ENCODE results near the gene SRGAP2C. TPM values are rescaled to one million over a fixed set of nuclear protein-coding genes. Genes with fewer than 3 reads are reported as not detected.
"Not testable (repeated sequence)": the region's sequence is repeated elsewhere in the genome, so short reads cannot be mapped to it uniquely, and the experiment has no call there.

The SRGAP2C gene
- total RNA-seq, 4 donors from 2014 or later = 32.6 to 41.5 (median 36.1) TPM

DNA sequence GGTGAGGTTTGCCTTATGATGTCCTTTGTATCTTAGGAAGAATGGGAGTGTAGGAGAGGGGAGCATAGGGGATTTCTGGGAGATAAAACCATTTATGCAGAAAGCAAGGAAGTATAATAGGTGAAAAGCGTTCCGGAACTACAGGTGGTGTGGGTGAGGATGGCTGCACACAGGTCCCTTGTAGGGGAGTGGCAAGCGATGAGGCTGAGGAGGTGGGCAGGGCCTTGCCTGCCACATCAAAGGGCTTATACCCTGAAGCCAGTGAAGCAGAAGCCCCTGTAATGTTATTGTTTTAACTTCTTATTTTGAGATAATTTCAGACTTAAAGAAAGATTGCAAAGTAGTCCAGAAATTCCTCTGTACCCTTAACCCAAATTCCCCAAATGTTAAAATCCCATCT lies 159.6 kb downstream of the SRGAP2C start:
- H3K4me3 ChIP-seq; H3K9me3 ChIP-seq; DNase-seq (ENCODE audit: extremely low spot score); H3K4me1 ChIP-seq; intact Hi-C loops (cut with DNase I); H3K27me3 ChIP-seq; H3K36me3 ChIP-seq; H3K27ac ChIP-seq (replicated peaks in 1 of 4): not testable (repeated sequence)
- WGBS = no CpG with 5 or more reads among the region's 3 CpGs

DNA sequence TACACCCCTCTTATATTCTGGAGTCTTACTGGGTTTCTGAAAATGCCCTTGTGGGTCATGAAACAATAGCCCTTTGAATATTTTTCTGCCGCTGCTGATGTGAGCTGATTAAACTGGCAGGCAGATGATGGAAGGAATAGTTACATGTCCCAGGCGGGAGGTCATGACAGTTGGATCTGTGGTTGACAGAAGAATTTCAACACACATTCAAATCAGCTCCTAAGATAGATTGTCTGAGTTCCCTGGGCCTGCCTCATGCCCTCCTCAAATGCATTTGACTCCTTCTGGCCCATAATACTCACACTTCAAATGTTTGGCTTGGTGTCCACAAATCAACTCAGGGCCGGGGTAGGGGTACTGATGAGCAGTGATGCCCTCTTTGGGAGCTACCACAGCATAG lies 161.9 kb downstream of the SRGAP2C start:
- H3K36me3 ChIP-seq; H3K9me3 ChIP-seq; H3K27ac ChIP-seq (replicated peaks in 1 of 4); H3K27me3 ChIP-seq; DNase-seq (ENCODE audit: extremely low spot score); H3K4me3 ChIP-seq; intact Hi-C loops (cut with DNase I); H3K4me1 ChIP-seq: not testable (repeated sequence)
- 84% methylated on average over 3 of the region's 3 CpGs for WGBS

GRCh38 chr1:121347476-121347875 lies 162.7 kb downstream of the SRGAP2C start:
- H3K4me3 ChIP-seq; intact Hi-C loops (cut with DNase I); H3K36me3 ChIP-seq; DNase-seq (ENCODE audit: extremely low spot score); H3K27ac ChIP-seq (replicated peaks in 1 of 4); H3K4me1 ChIP-seq; H3K27me3 ChIP-seq; H3K9me3 ChIP-seq: not testable (repeated sequence)
- WGBS = 64% methylated on average over 1 of the region's 5 CpGs

DNA sequence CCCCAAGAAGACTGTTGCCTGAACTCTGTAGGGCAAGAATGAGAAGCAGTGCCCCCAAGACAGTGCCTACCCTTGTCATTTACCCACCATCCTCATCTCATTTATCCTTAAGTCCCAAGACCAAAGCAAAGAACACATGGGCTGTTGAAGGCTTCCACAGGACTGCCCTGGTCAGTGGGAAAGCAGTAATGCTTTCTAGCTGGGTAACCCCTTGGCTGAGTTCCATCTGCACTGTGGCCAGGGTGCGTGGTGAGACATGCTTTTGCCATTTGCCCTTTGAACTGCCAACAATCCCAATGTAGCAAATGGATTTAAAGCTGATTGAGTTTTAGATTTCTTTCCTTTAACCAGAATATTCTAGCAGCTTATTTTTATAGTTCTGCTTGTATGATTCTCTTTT lies 163.3 kb downstream of the SRGAP2C start:
- H3K27me3 ChIP-seq; H3K4me1 ChIP-seq; H3K4me3 ChIP-seq; H3K27ac ChIP-seq (replicated peaks in 1 of 4); DNase-seq (ENCODE audit: extremely low spot score); intact Hi-C loops (cut with DNase I); H3K36me3 ChIP-seq; H3K9me3 ChIP-seq: not testable (repeated sequence)
- no CpG with 5 or more reads among the region's 1 CpG for WGBS

DNA sequence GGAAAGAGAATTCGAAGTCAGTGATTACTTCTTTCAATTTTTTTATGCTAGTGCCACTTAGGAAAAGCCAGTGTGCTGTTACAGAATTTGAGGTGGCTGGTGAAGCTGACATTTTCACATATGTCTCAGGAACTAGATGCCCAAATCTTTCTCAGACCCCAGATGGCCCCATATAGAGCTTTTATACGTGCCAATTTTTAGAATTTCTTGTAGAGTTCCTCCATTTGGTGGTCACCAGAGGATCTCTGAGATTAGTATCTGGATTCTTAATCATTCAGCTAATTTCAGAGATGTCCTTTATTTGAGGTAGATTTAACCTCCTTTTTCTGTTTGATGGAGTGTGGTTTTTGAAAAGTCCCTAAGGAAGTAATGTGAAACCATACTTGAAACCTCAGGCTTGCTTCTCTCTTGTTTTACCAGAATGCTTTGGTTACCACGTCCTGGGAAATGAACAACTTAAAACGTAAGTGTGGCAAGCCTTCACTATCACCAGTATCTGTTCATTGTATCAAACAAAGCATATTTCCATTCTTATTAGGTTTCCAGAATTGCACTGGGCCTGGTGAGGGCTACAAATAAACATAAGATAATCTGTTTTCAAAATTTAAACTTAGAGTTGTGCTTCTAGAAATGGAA lies 164.7 kb downstream of the SRGAP2C start:
- H3K4me3 ChIP-seq; H3K27me3 ChIP-seq; H3K9me3 ChIP-seq; H3K27ac ChIP-seq (replicated peaks in 1 of 4); DNase-seq (ENCODE audit: extremely low spot score); H3K36me3 ChIP-seq; intact Hi-C loops (cut with DNase I); H3K4me1 ChIP-seq: not testable (repeated sequence)
- no CpG with 5 or more reads among the region's 4 CpGs for whole genome bisulfite sequencing

GRCh38 chr1:121355711-121356420 lies 171.1 kb downstream of the SRGAP2C start:
- intact Hi-C loops (cut with DNase I); H3K4me3 ChIP-seq; H3K27me3 ChIP-seq; H3K27ac ChIP-seq (replicated peaks in 1 of 4); DNase-seq (ENCODE audit: extremely low spot score); H3K4me1 ChIP-seq; H3K36me3 ChIP-seq; H3K9me3 ChIP-seq: not testable (repeated sequence)
- WGBS = no CpG with 5 or more reads among the region's 5 CpGs

- no CpG with 5 or more reads among the region's 2 CpGs for WGBS
Observed at GRCh38 chr1:121356819-121357218, 172.0 kb downstream of the SRGAP2C start.

GRCh38 chr1:121360531-121360930 lies 175.8 kb downstream of the SRGAP2C start:
- H3K9me3 ChIP-seq; H3K27me3 ChIP-seq; H3K4me1 ChIP-seq; DNase-seq (ENCODE audit: extremely low spot score); H3K4me3 ChIP-seq; H3K36me3 ChIP-seq; intact Hi-C loops (cut with DNase I); H3K27ac ChIP-seq (replicated peaks in 1 of 4): not testable (repeated sequence)
- WGBS = no CpG with 5 or more reads among the region's 1 CpG

More at GRCh38 chr1:121356819-121357218, 172.0 kb downstream of the SRGAP2C start:
- H3K4me3 ChIP-seq; H3K27me3 ChIP-seq; intact Hi-C loops (cut with DNase I); H3K4me1 ChIP-seq; H3K27ac ChIP-seq (replicated peaks in 1 of 4); DNase-seq (ENCODE audit: extremely low spot score); H3K36me3 ChIP-seq; H3K9me3 ChIP-seq: not testable (repeated sequence)

DNA sequence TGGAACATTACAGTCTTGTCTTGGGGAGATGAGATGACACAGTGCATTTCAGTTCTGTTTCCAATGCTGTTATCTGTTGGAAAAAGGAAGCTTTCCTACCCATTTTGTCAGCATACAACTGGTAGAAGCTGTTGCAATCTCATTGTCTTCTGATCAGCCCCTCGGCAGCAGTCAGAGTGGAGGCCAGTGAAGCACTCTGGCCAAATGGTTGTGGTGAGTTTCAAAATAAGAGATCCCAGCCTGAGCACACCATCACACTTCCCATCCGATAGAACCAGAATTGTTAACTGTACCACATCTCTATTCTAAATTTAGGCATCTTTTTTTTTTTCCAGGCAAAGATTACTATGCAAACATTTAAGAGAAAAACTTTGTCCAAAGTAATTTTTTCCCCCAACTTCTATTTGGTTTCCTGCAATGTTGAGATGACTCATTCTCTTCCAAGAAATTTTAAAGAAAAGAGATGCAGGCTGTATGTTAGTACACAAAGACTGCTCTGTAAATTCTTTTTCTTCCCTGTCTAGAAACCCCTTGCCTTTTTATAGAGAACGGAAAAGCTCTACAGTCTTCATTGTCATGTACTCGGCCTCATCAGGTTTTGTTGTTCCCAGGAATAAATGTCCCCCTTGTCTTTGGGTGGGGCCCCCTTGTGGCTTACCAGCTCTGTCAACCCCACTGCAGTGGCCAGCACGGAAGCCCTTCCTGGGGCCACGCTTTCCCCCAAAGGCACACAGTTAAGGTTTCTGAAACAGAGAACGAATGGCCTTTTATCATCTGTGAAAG lies 176.9 kb downstream of the SRGAP2C start:
- 60% methylated on average over 1 of the region's 7 CpGs for WGBS
- H3K27ac ChIP-seq (replicated peaks in 1 of 4); H3K27me3 ChIP-seq; DNase-seq (ENCODE audit: extremely low spot score); H3K4me1 ChIP-seq; H3K36me3 ChIP-seq; H3K9me3 ChIP-seq; H3K4me3 ChIP-seq; intact Hi-C loops (cut with DNase I): not testable (repeated sequence)

GRCh38 chr1:121362234-121362883 lies 177.6 kb downstream of the SRGAP2C start:
- H3K36me3 ChIP-seq; H3K4me3 ChIP-seq; H3K9me3 ChIP-seq; H3K27ac ChIP-seq (replicated peaks in 1 of 4); H3K4me1 ChIP-seq; H3K27me3 ChIP-seq; intact Hi-C loops (cut with DNase I); DNase-seq (ENCODE audit: extremely low spot score): not testable (repeated sequence)
- 60% methylated on average over 1 of the region's 4 CpGs for WGBS

GRCh38 chr1:121365316-121365715 lies 180.5 kb downstream of the SRGAP2C start:
- H3K27ac ChIP-seq (replicated peaks in 1 of 4); intact Hi-C loops (cut with DNase I); H3K4me1 ChIP-seq; DNase-seq (ENCODE audit: extremely low spot score); H3K36me3 ChIP-seq; H3K27me3 ChIP-seq; H3K4me3 ChIP-seq; H3K9me3 ChIP-seq: not testable (repeated sequence)
- WGBS = 80% methylated on average over 2 of the region's 6 CpGs

DNA sequence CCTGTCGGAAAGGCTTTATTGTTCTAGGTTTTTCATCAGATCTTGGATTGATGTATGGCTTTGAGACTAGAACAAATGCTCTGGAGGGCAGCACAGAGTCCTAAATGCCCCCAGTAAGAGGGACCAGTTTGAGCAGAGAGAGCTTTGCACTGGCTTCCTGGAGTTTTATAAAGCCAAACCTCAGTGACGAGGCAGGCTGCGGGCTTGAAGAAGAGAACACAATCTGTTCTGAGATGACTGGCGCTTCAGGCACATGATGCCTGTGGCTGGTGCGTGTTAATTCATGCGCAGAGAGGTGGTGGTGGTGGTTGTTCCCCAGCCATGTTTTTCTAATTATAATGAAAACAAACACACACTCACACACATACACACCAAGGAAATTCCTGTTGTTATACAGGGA lies 180.9 kb downstream of the SRGAP2C start:
- H3K36me3 ChIP-seq; DNase-seq (ENCODE audit: extremely low spot score); H3K4me3 ChIP-seq; intact Hi-C loops (cut with DNase I); H3K4me1 ChIP-seq; H3K9me3 ChIP-seq; H3K27ac ChIP-seq (replicated peaks in 1 of 4); H3K27me3 ChIP-seq: not testable (repeated sequence)
- no CpG with 5 or more reads among the region's 6 CpGs for WGBS

Measured in esophagus muscularis mucosa (tissue), 4 donors.